ENCODE data around the gene ZNF835.

The ZNF835 gene

DNA sequence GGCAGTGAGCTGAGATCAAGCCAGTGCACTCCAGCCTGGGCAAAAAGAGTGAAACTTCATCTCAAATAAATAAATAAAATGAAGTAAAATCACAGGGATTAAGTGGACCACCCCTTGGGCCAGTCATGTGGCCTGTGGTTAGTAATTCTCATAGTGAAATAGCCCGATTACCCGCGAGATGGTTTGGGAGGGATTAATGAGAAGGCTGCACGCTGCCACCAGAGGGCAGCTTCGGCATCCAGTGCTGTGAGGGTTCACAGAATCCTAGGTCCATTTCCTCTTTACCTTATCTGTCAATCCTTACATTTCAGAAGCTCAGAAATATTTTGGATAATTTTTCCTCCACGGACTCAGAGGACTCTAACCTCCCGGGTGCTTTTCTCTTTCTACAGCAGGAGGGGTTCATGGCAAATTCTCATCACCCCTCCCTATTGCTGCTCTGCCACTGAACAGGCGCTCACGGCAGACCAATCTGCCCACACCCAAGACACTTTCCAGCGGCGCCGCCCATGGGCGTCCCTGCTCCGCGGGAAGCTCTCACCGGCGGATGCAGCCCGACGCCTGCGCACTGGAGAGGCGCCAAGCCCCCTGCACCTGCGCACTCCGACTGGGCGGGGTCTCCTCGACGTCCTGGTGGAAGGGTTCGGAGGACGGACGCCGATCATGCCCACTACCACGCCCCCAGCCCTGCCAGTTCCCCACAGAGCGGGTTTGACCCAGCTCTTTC, 11.0 kb downstream of the ZNF835 start:
- DNase-seq: no peak

DNA sequence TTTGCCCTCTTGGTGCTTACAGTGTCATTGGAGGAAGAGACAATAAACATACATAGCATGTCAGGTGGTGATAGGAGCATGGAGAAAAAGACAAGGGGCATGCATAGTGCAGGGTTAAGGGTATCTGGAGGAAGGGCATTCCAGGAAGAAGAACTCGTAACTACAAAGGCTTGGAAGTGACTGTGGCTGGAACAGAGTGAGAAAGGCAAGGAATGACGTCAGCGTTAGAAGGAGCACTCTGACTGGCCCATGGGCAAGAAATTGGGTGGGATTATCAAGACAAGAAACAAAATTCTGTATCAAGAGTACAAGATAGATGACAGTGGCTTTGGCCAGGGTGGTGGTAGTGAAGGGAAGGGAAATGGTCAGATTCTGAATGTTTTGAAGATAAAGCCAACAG, 17.4 kb downstream of the ZNF835 start:
- DNase-seq: no peak

DNA sequence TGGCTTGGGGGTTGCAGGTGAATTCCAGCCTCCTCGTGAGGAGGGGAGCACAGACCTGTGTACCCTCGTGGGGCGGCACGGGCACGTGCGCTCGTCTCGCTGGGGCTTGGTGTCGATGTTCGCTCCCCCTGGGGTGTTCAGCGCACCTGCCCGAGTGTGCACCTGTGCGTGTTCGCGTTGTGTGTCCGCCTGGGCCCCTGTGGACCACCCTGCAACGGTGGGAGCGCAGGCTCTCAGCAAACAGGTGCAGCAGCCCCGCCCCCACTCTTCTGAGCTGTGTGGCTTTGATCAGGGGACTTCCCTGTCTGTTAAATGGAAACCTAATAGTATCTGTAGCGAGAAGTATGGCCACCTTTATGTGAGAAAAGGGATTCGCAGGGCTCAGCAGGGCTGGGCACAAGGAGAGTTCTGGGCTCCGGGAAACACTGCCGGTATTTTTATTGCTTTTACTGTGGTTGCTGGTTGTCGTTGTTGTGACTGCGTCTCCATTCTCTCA, 28.0 kb downstream of the ZNF835 start:
- no peak for DNase-seq

DNA sequence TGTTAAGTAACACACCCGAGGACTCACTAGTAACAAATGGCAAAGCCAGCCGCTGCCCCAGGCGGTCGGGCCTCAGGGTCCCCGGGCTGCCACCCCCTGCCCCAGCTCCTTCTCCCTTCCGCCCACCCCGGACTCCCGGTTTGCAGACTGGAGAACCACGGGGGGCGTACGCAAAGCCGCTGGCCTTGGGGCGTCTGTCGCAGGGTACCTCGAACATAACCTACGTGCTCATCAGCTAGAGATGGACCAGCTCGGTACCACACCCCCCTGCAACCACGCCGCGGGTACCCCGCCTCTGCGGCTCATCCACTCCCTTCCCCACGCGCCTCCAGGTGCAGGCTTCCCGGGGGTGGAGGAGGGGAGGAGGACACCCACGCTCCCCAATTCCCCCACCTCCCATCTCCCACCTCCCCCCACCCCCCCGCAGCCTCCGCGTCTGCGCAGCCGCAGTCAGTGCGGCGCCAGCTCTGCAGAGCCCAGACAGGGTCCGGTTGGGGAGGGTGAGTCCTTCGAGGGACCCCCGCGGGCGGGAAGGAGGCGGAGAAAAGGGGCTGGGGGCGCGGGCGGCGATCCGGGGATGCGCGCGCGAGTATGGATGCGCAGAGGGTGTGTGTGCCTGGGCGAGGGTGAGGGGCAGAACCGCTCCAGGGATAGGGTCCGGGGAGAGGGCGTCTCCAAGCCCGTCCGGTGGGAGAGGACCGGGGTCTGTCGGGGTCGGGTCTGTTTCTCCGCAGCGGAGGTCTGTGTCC, 28.7 kb downstream of the ZNF835 start, which contains the start of gene SMIM17:
SMIM17 (plus strand) TSS at position 449 of the 749 bp plus-strand sequence. CDS start 2,509 bp downstream, outside the sequence.
- no peak for DNase-seq

DNA sequence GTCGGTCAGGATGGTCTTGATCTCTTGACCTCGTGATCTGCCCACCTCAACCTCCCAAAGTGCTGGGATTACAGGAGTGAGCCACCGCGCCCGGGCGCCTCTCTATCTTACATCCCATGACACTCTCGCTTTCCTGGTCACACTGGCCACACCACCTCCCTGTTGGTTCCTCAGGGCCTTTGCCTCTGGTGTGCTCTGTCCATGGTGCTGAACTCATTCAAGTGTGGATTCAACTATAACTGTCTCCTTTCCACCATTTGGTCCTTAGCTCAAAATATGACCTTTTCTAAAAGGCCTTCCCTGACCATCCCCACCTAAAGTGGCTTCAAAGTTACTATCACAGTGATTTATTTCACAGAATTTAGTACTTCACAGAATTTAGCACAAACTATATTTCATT, 32.3 kb downstream of the ZNF835 start:
- DNase-seq: no peak

DNA sequence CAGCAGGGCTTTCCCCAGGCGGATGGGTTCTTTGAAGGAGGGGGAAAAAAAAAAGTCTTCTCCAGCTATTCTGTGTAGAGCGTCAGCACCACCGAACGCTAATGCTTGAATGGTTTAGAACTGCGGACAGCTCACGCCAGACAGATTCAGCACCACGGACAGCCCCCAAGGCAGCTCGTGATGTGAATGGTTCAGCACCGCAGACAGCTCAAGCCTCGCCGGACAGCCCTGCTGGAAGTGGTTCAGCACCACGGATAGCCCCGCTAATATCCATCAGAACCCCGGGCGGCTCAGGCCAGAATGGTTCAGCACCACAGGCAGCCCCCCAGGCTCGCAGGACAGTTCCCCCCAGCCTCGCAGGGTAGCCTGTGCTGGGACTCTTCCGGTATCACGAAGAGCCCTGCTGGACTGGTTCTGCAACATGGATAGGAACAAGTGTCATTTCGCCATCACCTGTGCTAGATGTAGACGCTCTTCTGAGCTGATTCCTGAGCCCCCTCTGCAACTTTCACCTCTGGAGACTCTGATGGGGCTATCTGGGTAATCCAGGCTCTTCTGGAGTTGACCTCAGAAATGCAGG, 33.5 kb downstream of the ZNF835 start:
- peak; percentile 30 for DNase-seq

DNA sequence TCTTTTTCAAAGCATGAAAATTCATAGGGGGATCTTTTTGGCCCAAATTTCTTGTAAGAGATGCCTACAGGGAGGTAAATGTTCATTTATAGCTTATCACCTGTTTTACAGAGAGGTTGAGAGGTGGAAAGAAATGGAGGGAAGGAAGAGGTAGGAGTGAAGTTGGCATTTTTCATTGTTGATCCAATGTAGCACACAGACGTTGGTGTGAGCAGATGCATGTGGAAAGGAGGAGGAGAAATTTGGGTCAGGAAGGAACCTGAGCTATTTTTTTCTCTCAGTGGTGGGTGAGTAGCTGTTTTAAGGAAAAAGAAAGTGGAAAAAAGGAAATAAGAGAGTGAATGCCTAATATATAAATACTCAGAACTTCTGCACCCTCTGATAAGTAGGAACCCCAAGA, 38.5 kb downstream of the ZNF835 start:
- no peak for DNase-seq

DNA sequence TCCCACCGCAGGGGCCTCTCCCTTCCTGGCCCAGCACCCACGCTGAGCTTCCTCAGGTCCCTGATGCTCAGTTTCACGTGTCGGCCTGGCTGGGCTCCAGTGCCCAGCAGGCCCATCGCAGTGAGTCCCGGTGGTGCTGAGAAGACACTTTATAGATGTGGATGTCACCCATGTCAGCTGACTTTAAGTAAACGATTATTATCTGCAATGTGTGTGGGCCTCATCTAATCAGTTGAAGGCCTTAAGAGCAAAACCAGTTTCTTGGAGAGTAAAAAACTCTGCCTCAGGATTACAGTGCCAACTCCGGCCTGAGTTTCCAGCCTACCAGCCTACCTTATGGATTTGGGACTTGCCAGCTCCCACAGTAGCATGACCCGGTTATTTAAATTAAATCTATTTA, 45.8 kb downstream of the ZNF835 start:
- no peak for DNase-seq

DNA sequence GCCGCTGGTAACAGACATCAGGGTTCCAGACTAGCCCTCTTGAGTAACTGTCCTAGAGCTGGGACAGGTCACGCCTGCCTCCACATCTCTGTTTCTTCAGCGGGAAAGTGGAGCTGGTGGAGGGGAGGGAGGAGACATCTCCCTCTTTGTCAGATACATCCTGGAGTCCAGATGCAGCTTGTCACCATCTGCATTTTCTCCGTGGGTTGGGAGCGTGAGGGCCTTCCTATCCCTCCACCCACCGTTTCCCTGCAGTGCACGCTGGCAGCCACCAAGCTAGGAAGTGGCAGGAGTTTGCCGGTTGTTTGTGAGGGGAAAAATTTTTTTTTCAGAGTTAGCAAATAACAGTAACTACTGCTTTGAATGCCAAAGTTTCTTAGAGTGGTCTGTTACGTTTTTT, 48.6 kb downstream of the ZNF835 start:
- DNase-seq: no peak

DNA sequence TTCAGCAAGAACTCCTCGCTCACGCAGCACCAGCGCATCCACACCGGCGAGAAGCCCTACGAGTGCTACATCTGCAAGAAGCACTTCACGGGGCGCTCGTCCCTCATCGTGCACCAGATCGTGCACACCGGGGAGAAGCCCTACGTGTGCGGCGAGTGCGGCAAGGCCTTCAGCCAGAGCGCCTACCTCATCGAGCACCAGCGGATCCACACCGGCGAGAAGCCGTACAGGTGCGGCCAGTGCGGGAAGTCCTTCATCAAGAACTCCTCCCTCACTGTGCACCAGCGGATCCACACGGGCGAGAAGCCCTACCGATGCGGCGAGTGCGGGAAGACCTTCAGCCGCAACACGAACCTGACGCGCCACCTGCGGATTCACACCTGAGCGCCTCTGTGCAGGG, 49.2 kb downstream of the ZNF835 start:
- no peak for DNase-seq

DNA sequence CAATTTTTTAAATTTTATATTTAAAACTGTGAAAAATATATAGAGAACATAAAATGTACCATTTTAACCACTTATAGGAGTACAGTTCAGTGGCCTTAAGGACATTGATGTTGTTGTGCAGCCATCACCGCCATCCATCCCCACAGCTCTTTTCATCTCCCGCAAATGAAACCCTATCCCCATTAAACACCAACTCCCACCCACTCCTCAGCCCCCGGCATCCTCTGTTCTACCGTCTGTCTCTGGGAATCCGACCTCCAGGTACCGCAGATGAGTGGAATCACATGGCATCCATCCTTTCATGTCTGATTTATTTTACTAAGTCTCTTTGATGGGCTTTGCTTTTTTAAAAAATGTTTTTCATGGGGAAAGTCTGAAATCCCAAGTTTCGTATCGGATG, 52.4 kb downstream of the ZNF835 start:
- no peak for DNase-seq

DNA sequence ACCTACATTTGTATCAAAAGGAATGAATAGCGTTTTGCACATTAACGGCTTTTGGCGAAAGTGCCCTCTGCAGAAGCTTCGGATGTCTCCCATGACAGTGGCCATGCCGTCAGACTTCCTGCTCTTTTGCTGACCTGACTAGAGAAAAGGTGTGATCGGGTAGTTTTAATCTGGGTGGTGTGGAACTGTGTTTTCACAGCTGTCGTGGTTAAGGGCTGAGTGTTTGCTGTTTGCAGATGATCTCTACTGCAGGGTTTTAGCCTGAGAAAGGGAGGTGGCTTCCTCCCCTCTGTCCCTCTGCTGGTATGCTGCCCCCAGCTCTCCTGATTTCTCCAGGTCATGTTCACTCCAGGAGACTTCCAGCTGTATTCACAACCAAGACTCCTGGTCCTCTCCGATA, 54.0 kb downstream of the ZNF835 start:
- no peak for DNase-seq

DNA sequence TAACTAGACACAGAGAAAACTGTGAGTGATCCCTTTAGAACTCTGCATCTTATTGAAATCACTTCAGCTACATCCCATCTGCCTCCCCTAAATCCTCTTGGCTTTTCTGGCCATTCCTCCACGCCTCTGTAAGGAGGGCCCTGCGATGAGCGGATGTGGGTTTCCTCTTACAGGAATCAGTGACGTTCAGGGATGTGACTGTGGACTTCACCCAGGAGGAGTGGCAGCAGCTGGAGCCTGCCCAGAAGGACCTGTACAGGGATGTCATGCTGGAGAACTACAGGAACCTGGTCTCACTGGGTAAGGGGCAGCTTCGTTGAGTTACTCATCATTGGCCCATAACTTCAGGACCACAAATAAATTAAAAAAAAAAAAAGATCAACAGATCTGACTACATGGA, 57.9 kb downstream of the ZNF835 start:
- no peak for DNase-seq

DNA sequence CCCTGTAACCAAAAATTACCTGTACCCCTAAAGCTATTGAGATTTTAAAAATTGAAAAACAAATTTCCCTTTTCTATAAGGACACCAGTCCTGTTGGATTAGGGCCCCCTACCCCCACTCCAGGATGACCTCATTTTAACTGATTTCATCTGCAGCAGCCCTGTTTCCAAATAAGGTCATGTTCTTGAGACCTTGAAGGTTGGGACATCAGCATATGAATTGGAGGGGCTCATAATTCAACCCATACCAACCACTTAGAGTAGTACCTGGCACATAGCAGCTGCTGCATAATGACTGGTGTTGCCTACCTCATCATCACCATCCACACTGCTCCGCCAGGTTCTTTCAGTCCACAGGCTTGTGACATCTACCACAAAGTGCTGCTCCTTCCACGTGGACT, 58.8 kb downstream of the ZNF835 start:
- DNase-seq: no peak
